Activated naive CD4-positive, alpha-beta T cell treated with anti-CD3 and anti-CD28 coated beads, Interleukin-2, amount 50 U/mL, for 72 hours (primary cell): ENCODE results near the gene MITD1. TPM values are rescaled to one million over a fixed set of nuclear protein-coding genes. Genes with fewer than 3 reads are reported as not detected.
"Not testable (repeated sequence)": the region's sequence is repeated elsewhere in the genome, so short reads cannot be mapped to it uniquely, and the experiment has no call there.

Experiments
- ATAC-seq, 2 donors: fragments of 150-1000 bp; cut with Tn5 transposase; 2 replicates each; pipeline ENCODE4 v1.10.0; 2021; ENCODE audit warnings: mild to moderate bottlenecking in 2 of 2, moderate library complexity in 2 of 2
- DNase-seq, 2 donors: peaks; one replicate each; pipeline ENCODE4 v3.0.0; 2021 to 2022; ENCODE audit warnings: low spot score in 2 of 2
- H3K27ac Mint-ChIP-seq, 2 donors: one replicate each; pipeline ENCODE4 v1.8.0; 2022; ENCODE audit warnings: mild to moderate bottlenecking in 2 of 2, mixed read lengths in 2 of 2
- H3K36me3 Mint-ChIP-seq, 2 donors: one replicate each; pipeline ENCODE4 v1.8.0; 2022; ENCODE audit warnings: mixed read lengths in 2 of 2
- H3K9me3 Mint-ChIP-seq, 2 donors: one replicate each; pipeline ENCODE4 v1.8.0; 2022; ENCODE audit warnings: mixed read lengths in 2 of 2
- total RNA-seq, 2 donors: library from RNA; stranded (reverse); gene quantifications; one replicate each; pipeline ENCODE4 v1.2.3, GENCODE V29; 2022

MITD1 gene
- total RNA-seq, 2 donors from 2014 or later, result 71.5 to 107 TPM

GRCh38 chr2:99169534-99169933, 11.3 kb downstream of the MITD1 start:
- ATAC-seq, result no peak
- no peak for DNase-seq
- Mint-ChIP-seq H3K27ac (no peak overlapping the region), H3K36me3 (peaks cover 6 to 19% of the 10 kb centered on the region in 2 donors), H3K9me3 (no peaks in the 10 kb centered on the region)

DNA sequence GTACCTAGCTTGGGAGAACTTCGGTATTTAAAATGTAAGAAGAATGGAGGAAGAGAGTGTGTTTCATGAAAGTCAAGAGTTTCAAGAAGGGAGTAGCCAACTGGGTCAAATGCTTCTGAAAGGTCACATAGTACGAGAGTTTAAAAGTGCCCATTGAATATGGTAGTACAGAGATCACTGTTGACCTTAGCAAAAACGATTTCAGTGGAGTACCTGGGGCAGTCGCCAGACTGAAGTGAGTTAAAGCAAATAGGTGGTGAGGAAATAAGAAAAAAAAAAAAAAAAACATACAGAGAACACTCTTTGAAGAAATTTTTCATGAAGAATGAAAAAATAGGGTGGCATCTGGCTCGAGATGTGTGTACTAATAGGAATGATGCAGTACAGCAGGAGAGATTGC, 14.6 kb downstream of the MITD1 start:
- ATAC-seq, result no peak
- Mint-ChIP-seq H3K36me3 (peaks cover 6 to 19% of the 10 kb centered on the region in 2 donors), H3K9me3 (no peaks in the 10 kb centered on the region), H3K27ac (peak overlapping the region in 1 of 2 donors; percentile 32)
- DNase-seq, result no peak

- H3K36me3 Mint-ChIP-seq, result peaks cover 10 to 15% of the 10 kb centered on the region in 2 donors
- no peaks in the 10 kb centered on the region for H3K9me3 Mint-ChIP-seq
- H3K27ac Mint-ChIP-seq, result peak overlapping the region; percentile 1 to 68
- no peak for ATAC-seq
- DNase-seq, result no peak
These were observed 21.3 kb downstream of the MITD1 start for GRCh38 chr2:99159594-99159993.

GRCh38 chr2:99158599-99158998, 22.3 kb downstream of the MITD1 start:
- no peak for DNase-seq
- Mint-ChIP-seq H3K27ac (peak overlapping the region in 1 of 2 donors; percentile 68), H3K36me3 (peaks cover 13 to 19% of the 10 kb centered on the region in 2 donors), H3K9me3 (no peaks in the 10 kb centered on the region)
- no peak for ATAC-seq

- H3K27ac Mint-ChIP-seq, result peak overlapping the region in 1 of 2 donors; percentile 0
- ATAC-seq, result no peak
These were observed 24.0 kb downstream of the MITD1 start for GRCh38 chr2:99156891-99157290.

DNA sequence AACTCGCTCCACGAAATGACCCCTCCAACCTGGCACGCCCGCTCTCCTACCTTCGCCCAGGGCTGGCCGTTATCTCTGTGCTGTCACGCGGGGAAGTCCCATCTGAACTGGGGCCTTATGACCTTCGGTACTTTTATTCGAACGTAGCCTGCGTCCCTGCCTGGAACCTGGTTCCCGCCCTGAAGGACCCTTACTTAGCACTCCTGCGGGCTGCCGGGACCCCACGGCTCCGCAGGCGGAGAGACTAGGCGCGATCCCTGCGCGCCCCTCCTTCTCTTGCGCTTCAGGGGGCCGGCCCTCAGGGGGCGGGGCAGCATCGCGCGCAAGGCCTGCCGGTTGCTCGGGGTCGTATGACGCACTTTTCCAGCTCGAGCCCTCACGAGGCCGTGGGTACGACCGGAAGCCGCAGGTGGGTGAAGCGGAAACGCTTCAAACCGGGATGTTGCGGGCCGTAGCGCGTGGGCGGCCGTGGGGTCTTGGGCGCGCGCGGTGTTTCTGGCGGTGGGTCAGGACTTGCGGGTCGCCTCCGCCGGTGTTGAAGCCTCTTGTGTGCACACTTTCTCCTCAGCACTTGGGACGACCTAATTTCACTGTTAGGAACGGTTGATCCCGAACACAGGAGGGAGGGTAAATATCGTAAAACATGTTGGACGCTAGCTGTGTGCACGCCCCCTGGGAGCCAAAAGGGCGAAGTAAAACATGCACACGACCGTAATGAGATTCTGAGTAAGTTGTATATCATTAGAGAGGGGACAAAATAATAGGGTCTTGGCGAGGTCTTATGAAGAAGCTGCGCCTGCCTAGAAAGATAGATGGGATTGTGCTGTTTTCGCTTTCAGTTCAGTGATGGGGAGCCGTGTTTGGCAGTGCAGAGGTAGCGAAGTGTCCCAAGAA, 26.0 kb downstream of the MITD1 start, which contains the start of the genes LIPT1 and TSGA10:
TSS of gene LIPT1 (plus strand) at position 325 of the 894 bp plus-strand sequence. CDS start 6,991 bp downstream, outside the sequence.
TSS of gene TSGA10 (minus strand) at position 300 of the 894 bp plus-strand sequence. CDS start 45,503 bp downstream, outside the sequence.
- Mint-ChIP-seq H3K9me3 (no peaks in the 10 kb centered on the region), H3K27ac (peak within 1 kb of the TSS in 1 of 2 donors; percentile 98), H3K36me3 (peaks cover 13 to 19% of the 10 kb centered on the region in 2 donors)
- ATAC-seq (peak; percentile 92 to 98), DNase-seq (peak; percentile 90 to 94)

More at GRCh38 chr2:99156891-99157290, 24.0 kb downstream of the MITD1 start:
- DNase-seq, result no peak
- peaks cover 13 to 19% of the 10 kb centered on the region in 2 donors for H3K36me3 Mint-ChIP-seq
- H3K9me3 Mint-ChIP-seq, result no peaks in the 10 kb centered on the region

GRCh38 chr2:99153921-99154604, 26.8 kb downstream of the MITD1 start:
- Mint-ChIP-seq H3K27ac (peak overlapping the region in 1 of 2 donors; percentile 98), H3K9me3 (no peaks in the 10 kb centered on the region), H3K36me3 (peaks cover 13 to 15% of the 10 kb centered on the region in 2 donors)
- no peak for DNase-seq
- ATAC-seq, result no peak

- DNase-seq (no peak), ATAC-seq (no peak)
- Mint-ChIP-seq H3K9me3 (no peaks in the 10 kb centered on the region), H3K36me3 (peaks cover 13 to 15% of the 10 kb centered on the region in 2 donors), H3K27ac (no peak overlapping the region)
These were observed 28.5 kb downstream of the MITD1 start for GRCh38 chr2:99152199-99152895.

DNA sequence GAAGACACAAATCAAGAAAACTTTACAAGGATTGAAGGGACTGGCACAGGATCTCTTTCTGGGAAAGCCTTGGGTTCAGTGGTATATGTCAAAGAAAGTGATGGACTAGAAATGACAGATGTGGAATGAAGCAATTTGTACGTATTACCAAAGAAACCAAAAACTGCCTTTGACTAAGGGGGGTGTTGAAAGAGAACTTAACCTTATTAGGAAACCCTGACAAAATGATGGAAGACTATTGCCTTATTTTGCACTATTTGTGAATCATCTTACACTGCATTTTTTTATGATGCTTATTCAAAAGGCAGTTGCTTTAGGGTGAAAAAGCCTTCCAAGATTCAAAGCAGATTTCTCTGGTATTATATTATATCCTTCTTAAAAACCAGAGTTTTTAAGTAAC, 30.2 kb downstream of the MITD1 start:
- DNase-seq (no peak), ATAC-seq (no peak)
- no peak overlapping the region for H3K27ac Mint-ChIP-seq
- H3K36me3 Mint-ChIP-seq, result peaks cover 13 to 15% of the 10 kb centered on the region in 2 donors
- H3K9me3 Mint-ChIP-seq, result no peaks in the 10 kb centered on the region

DNA sequence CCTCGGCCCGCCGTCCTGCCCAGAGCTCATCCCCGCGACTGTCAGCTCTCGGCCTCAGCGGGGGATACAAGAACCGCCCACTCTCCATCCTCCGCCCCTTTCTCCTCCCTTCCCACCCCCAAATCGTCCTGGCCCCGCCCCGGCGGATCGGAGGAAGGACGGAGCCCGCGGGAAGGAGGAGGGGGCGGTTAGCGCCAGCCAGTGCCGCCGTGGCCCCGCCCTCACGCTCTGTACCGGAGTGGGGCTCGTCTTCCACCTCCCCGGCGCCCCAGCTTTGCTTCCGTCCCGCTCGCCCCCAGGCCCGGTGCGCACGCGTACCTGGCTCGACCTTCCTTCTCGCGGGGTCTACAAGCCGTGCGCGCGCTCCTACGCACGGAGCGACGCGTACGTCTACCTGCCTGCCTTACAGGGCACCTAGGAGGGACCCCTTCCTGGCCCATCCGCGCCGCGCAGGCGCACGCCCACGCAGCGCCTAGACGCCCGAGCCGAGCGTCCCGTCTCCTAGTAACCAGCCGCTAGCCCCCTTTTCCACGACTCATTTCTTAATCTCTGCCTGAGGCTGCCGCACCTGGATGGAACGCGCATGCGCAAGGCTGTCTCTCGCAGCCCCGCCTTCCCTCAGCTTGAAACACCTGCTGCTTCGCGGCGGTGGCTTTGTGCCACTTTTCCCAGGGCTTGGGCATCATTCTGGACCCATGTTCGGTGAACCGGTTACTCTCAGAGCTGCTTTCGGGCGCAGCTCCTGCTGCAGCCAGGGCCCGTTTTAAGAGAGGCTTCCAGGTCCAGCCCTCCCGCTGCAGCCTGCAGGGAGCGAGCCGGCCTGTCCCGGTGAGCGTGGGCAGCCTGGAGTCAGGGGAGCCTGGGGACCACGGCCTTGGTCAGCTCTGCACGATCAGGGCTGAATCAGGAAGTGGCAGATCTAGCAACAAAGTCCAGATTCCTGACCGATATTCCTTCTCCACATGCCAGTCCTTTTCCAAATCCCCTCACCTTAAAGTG, 39.4 kb downstream of the MITD1 start, which contains the start of gene C2orf15:
TSS of gene C2orf15 (plus strand) at position 598 of the 999 bp plus-strand sequence. CDS start 8,852 bp downstream, outside the sequence.
- peak; percentile 97 to 98 for DNase-seq
- ATAC-seq, result peak; percentile 93 to 94
- H3K36me3 Mint-ChIP-seq, result peaks cover 0 to 14% of the 10 kb centered on the region in 2 donors
- peaks cover 0 to 6% of the 10 kb centered on the region in 2 donors for H3K9me3 Mint-ChIP-seq
- H3K27ac Mint-ChIP-seq, result peak within 1 kb of the TSS; percentile 89 to 95

- peak; percentile 40 to 45 for ATAC-seq
- peak overlapping the region; percentile 80 to 89 for H3K27ac Mint-ChIP-seq
- peaks cover 0 to 6% of the 10 kb centered on the region in 2 donors for H3K9me3 Mint-ChIP-seq
- peaks cover 0 to 14% of the 10 kb centered on the region in 2 donors for H3K36me3 Mint-ChIP-seq
- DNase-seq, result no peak
These were observed 40.1 kb downstream of the MITD1 start for GRCh38 chr2:99140860-99141109.

- peaks cover 0 to 14% of the 10 kb centered on the region in 2 donors for H3K36me3 Mint-ChIP-seq
- peaks cover 0 to 6% of the 10 kb centered on the region in 2 donors for H3K9me3 Mint-ChIP-seq
- DNase-seq, result no peak
- no peak for ATAC-seq
- H3K27ac Mint-ChIP-seq, result peak overlapping the region; percentile 80 to 89
These were observed 40.6 kb downstream of the MITD1 start for GRCh38 chr2:99140056-99140859.

GRCh38 chr2:99139003-99139402, 41.9 kb downstream of the MITD1 start:
- H3K36me3 Mint-ChIP-seq, result peaks cover 9 to 23% of the 10 kb centered on the region in 2 donors
- DNase-seq, result no peak
- ATAC-seq, result no peak
- H3K27ac Mint-ChIP-seq, result no peak overlapping the region
- H3K9me3 Mint-ChIP-seq, result peaks cover 8 to 13% of the 10 kb centered on the region in 2 donors

GRCh38 chr2:99135044-99135556, 45.8 kb downstream of the MITD1 start:
- Mint-ChIP-seq H3K9me3 (peaks cover 34 to 41% of the 10 kb centered on the region in 2 donors), H3K36me3 (peaks cover 38 to 56% of the 10 kb centered on the region in 2 donors)
- ATAC-seq, H3K27ac Mint-ChIP-seq, DNase-seq: not testable (repeated sequence)
